ENCODE results near the gene CEP192.

GRCh38 chr18:13105059-13105458 lies 113.9 kb downstream of the CEP192 start:
- TF ChIP-seq CTCF (IDR thresholded peaks at IDR 0.05; ENCODE audit: low read depth, low read length) (no peak), EZH2phosphoT487 (IDR thresholded peaks at IDR 0.05; ENCODE audit: low read depth) (no peak)
